Liver (tissue), 9 donors: ENCODE results near the gene RPL21. TPM values are rescaled to one million over a fixed set of nuclear protein-coding genes. Genes with fewer than 3 reads are reported as not detected.

ENCODE experiments used
- DNase-seq: peaks from one replicate; pipeline ENCODE4 v3.0.0-alpha.2; 2017; ENCODE audit warnings: low spot score
- H3K27ac ChIP-seq, 2 donors: one replicate each; pipeline ENCODE4 v1.7.0; 2013; ENCODE audit warnings: inconsistent platforms in 2 of 2, low read length in 2 of 2, control low read depth in 1 of 2, low read depth in 1 of 2, mild to moderate bottlenecking in 1 of 2
- H3K27me3 ChIP-seq, 4 donors: one replicate each; pipeline versions ENCODE4 v1.6.1 to v1.7.0; 2013; ENCODE audit warnings: low read length in 3 of 4, inconsistent platforms in 1 of 4, mild to moderate bottlenecking in 1 of 4, moderate library complexity in 1 of 4; ENCODE audit not compliant: control insufficient read depth in 4 of 4, insufficient read depth in 4 of 4
- H3K36me3 ChIP-seq, 4 donors: one replicate each; pipeline versions ENCODE4 v1.6.1 to v1.7.0; 2013; ENCODE audit warnings: low read length in 3 of 4, mild to moderate bottlenecking in 3 of 4, low read depth in 1 of 4, moderate library complexity in 1 of 4; ENCODE audit not compliant: control insufficient read depth in 4 of 4, insufficient read depth in 3 of 4
- H3K4me1 ChIP-seq, 4 donors: one replicate each; pipeline versions ENCODE4 v1.6.1 to v1.7.0; 2013; ENCODE audit warnings: low read length in 3 of 4, mild to moderate bottlenecking in 3 of 4, moderate library complexity in 1 of 4; ENCODE audit not compliant: control insufficient read depth in 4 of 4, insufficient read depth in 4 of 4
- H3K4me3 ChIP-seq, 3 donors: one replicate each; pipeline versions ENCODE4 v1.6.1 to v1.7.0; 2013; ENCODE audit warnings: low read length in 3 of 3, control low read depth in 1 of 3, low read depth in 1 of 3, mild to moderate bottlenecking in 1 of 3
- H3K9ac ChIP-seq, 2 donors: one replicate each; pipeline ENCODE4 v1.7.0; 2013; ENCODE audit warnings: low read length in 2 of 2, mild to moderate bottlenecking in 2 of 2, moderate library complexity in 2 of 2, control low read depth in 1 of 2, low read depth in 1 of 2
- H3K9me3 ChIP-seq, 4 donors: one replicate each; pipeline versions ENCODE4 v1.6.1 to v1.7.0; 2013; ENCODE audit warnings: low read length in 3 of 4; ENCODE audit not compliant: control insufficient read depth in 4 of 4
- ATF3 ChIP-seq: IDR thresholded peaks from 2 replicates; pipeline ENCODE4 v1.6.1; 2016; ENCODE audit warnings: antibody characterized with exemption
- EGR1 ChIP-seq, 2 donors: IDR thresholded peaks; 2 replicates each; pipeline ENCODE4 v1.6.1; 2016 to 2018; ENCODE audit warnings: antibody characterized with exemption in 2 of 2, low read depth in 2 of 2
- FOXA1 ChIP-seq: IDR thresholded peaks from 2 replicates; pipeline ENCODE4 v1.6.1; 2016; ENCODE audit warnings: antibody characterized with exemption
- FOXA2 ChIP-seq: IDR thresholded peaks from 2 replicates; pipeline ENCODE4 v1.6.1; 2016; ENCODE audit warnings: antibody characterized with exemption
- GABPA ChIP-seq, 2 donors: IDR thresholded peaks in 1 of 2; conservative IDR thresholded peaks in 1 of 2; 2 replicates each; pipeline ENCODE4 v1.6.1; 2016; ENCODE audit warnings: antibody characterized with exemption in 2 of 2, mild to moderate bottlenecking in 1 of 2, moderate library complexity in 1 of 2
- HNF4A ChIP-seq, 2 donors: conservative IDR thresholded peaks; 2 replicates each; pipeline ENCODE4 v1.6.1; 2016; ENCODE audit warnings: antibody characterized with exemption in 2 of 2, mild to moderate bottlenecking in 2 of 2
- HNF4G ChIP-seq: IDR thresholded peaks from 2 replicates; pipeline ENCODE4 v1.6.1; 2016; ENCODE audit warnings: antibody characterized with exemption
- JUND ChIP-seq, 2 donors: IDR thresholded peaks; 2 replicates each; pipeline ENCODE4 v1.6.1; 2016; ENCODE audit warnings: antibody characterized with exemption in 2 of 2
- MAX ChIP-seq: IDR thresholded peaks from 2 replicates; pipeline ENCODE4 v1.6.1; 2016; ENCODE audit warnings: antibody characterized with exemption
- NR2F2 ChIP-seq: IDR thresholded peaks from 2 replicates; pipeline ENCODE4 v1.6.1; 2016; ENCODE audit warnings: antibody characterized with exemption
- RAD21 ChIP-seq, 2 donors: IDR thresholded peaks; 2 replicates each; pipeline ENCODE4 v1.6.1; 2016; ENCODE audit warnings: antibody characterized with exemption in 2 of 2, mild to moderate bottlenecking in 2 of 2
- REST ChIP-seq: IDR thresholded peaks from 2 replicates; pipeline ENCODE4 v1.6.1; 2016; ENCODE audit warnings: antibody characterized with exemption, mild to moderate bottlenecking
- RXRA ChIP-seq, 2 donors: IDR thresholded peaks; 2 replicates each; pipeline ENCODE4 v1.6.1; 2017 to 2018; ENCODE audit warnings: antibody characterized with exemption in 2 of 2, mild to moderate bottlenecking in 1 of 2
- TAF1 ChIP-seq: conservative IDR thresholded peaks from 2 replicates; pipeline ENCODE4 v1.6.1; 2016; ENCODE audit warnings: antibody characterized with exemption, mild to moderate bottlenecking
- YY1 ChIP-seq: IDR thresholded peaks from 2 replicates; pipeline ENCODE4 v1.6.1; 2016; ENCODE audit warnings: antibody characterized with exemption, mild to moderate bottlenecking
- WGBS: extraction: QIAGEN DNeasy Blood & Tissue Kit; methylation state at CpG from one replicate; pipeline ENCODE4 v1.1.7; 2013; 5-methylcytosine and 5-hydroxymethylcytosine counted together
- polyA plus RNA-seq, 2 donors: library from polyadenylated mRNA; stranded (reverse) in 1 of 2; unstranded in 1 of 2; fragments of 200-250 nt in 1 of 2; fragments of >200 nt in 1 of 2; fragmentation: Nextera tagmentation in 1 of 2; extraction: Ambion mirVana in 1 of 2; gene quantifications; one replicate each; pipeline versions ENCODE4 v1.2.1 to v1.2.3, GENCODE V29; 2013 to 2015
- total RNA-seq, 2 donors: library from RNA; depleted of rRNA; stranded (reverse); fragments of >200 nt; gene quantifications; one replicate each; pipeline ENCODE4 v1.2.3, GENCODE V29; 2014
- TF ChIP-seq, protein P1 (sequence below): fragments of 150-350 bp; IDR thresholded peaks from 2 replicates; pipeline ENCODE4 v1.5.1; 2017; ENCODE audit warnings: improper control_type of control experiment, low read depth, low read length; ENCODE audit not compliant: missing input control
- TF ChIP-seq, protein P2 (sequence below): IDR thresholded peaks from 2 replicates; pipeline ENCODE4 v1.6.1; 2016; ENCODE audit warnings: antibody characterized with exemption
- donor health status: healthy.
- donor health status: healthy.
- donor health status: healthy.
- donor health status: healthy.
- donor health status: healthy.

The RPL21 gene
- total and polyA plus RNA-seq, 4 donors: 206 to 648 (median 442) TPM

DNA sequence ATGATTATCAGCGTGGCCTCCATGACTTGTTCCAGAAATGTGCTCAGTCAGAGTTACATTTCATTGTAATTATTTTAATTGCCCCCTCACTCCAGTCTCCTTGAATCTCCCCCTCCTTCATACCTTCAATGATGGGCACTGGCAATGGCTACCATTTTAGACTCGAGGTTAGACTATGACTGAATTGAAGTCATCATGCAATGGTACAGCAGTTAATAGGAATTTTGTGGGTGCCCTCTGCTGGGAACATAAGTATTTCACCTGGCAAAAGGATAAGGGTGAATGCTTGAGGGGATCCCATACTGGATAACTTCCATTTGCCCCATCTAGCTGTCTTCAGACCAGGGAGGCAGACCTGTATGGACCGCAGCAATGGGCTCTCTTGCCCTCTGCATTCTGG, 47.5 kb upstream of the RPL21 start:
- Histone ChIP-seq H3K4me1 (peaks cover 0 to 6% (median 2%) of the 10 kb centered on the region in 4 donors), H3K9ac (no peak overlapping the region), H3K9me3 (no peaks in the 10 kb centered on the region), H3K27ac (no peak overlapping the region), H3K36me3 (no peaks in the 10 kb centered on the region), H3K27me3 (no peaks in the 10 kb centered on the region), H3K4me3 (no peak overlapping the region)
- no peak for TF ChIP-seq HNF4A (conservative IDR thresholded peaks at IDR 0.05)
- no peak for TF ChIP-seq GABPA (IDR thresholded peaks at IDR 0.05 in 1 of 2, conservative IDR thresholded peaks at IDR 0.05 in 1 of 2)
- TF ChIP-seq, protein P1, sequence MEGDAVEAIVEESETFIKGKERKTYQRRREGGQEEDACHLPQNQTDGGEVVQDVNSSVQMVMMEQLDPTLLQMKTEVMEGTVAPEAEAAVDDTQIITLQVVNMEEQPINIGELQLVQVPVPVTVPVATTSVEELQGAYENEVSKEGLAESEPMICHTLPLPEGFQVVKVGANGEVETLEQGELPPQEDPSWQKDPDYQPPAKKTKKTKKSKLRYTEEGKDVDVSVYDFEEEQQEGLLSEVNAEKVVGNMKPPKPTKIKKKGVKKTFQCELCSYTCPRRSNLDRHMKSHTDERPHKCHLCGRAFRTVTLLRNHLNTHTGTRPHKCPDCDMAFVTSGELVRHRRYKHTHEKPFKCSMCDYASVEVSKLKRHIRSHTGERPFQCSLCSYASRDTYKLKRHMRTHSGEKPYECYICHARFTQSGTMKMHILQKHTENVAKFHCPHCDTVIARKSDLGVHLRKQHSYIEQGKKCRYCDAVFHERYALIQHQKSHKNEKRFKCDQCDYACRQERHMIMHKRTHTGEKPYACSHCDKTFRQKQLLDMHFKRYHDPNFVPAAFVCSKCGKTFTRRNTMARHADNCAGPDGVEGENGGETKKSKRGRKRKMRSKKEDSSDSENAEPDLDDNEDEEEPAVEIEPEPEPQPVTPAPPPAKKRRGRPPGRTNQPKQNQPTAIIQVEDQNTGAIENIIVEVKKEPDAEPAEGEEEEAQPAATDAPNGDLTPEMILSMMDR: peak; percentile 53
- TF ChIP-seq YY1: peak; percentile 48
- peak; percentile 84 to 87 for TF ChIP-seq RAD21 (IDR thresholded peaks at IDR 0.05)
- TF ChIP-seq FOXA1: no peak
- 69% methylated on average over 3 of the region's 3 CpGs for WGBS
- no peak for DNase-seq

- Histone ChIP-seq H3K4me1 (no peaks in the 10 kb centered on the region), H3K27ac (no peak overlapping the region), H3K27me3 (no peaks in the 10 kb centered on the region), H3K9ac (no peak overlapping the region), H3K4me3 (no peak overlapping the region), H3K36me3 (no peaks in the 10 kb centered on the region), H3K9me3 (no peaks in the 10 kb centered on the region)
- DNase-seq: no peak
- 99% methylated on average over 1 of the region's 1 CpG for WGBS
- TF ChIP-seq GABPA (IDR thresholded peaks at IDR 0.05 in 1 of 2, conservative IDR thresholded peaks at IDR 0.05 in 1 of 2) (no peak), RXRA (IDR thresholded peaks at IDR 0.05) (no peak), EGR1 (IDR thresholded peaks at IDR 0.05; ENCODE audit: low read depth in 2 of 2) (no peak), JUND (IDR thresholded peaks at IDR 0.05) (no peak), HNF4A (conservative IDR thresholded peaks at IDR 0.05) (no peak), TAF1 (no peak), HNF4G (no peak), REST (no peak), RAD21 (IDR thresholded peaks at IDR 0.05) (no peak), FOXA2 (no peak), FOXA1 (no peak), MAX (no peak), NR2F2 (no peak), ATF3 (no peak), YY1 (no peak)
- TF ChIP-seq, protein P1: no peak
- TF ChIP-seq, protein P2, sequence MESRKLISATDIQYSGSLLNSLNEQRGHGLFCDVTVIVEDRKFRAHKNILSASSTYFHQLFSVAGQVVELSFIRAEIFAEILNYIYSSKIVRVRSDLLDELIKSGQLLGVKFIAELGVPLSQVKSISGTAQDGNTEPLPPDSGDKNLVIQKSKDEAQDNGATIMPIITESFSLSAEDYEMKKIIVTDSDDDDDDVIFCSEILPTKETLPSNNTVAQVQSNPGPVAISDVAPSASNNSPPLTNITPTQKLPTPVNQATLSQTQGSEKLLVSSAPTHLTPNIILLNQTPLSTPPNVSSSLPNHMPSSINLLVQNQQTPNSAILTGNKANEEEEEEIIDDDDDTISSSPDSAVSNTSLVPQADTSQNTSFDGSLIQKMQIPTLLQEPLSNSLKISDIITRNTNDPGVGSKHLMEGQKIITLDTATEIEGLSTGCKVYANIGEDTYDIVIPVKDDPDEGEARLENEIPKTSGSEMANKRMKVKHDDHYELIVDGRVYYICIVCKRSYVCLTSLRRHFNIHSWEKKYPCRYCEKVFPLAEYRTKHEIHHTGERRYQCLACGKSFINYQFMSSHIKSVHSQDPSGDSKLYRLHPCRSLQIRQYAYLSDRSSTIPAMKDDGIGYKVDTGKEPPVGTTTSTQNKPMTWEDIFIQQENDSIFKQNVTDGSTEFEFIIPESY: no peak
Observed at GRCh38 chr13:27208514-27208913, 42.8 kb upstream of the RPL21 start.
